HG03025 (cell line): ENCODE data around the gene PGM1.

Source experiments
- ATAC-seq: cut with Tn5 transposase; IDR thresholded peaks from one replicate; pipeline ENCODE4 v1.9.1; 2021; ENCODE audit warnings: mild to moderate bottlenecking, moderate library complexity; ENCODE audit not compliant: unreplicated experiment, low FRiP score

PGM1 gene

GRCh38 chr1:63628607-63629006 is 35.4 kb downstream of the PGM1 start:
- no peak for ATAC-seq

DNA sequence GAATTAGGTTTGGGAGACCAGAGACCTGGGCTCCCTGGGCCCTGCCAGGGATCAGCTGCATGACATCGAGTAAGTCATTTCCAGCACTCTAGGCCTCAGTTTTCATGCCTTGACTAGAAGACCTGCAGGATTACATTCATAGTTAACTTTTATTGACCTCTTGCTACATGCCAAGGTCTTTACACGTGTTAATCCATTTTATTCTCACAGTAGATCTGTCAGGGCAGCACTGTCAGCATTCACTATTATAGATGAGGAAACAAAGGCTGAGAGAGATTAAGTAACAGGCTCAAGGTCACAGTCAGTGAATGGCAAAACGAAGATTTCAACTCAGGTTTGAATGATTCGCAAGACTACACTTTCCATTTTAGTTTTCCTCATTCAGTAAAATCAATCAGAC is 37.0 kb downstream of the PGM1 start:
- ATAC-seq = no peak

DNA sequence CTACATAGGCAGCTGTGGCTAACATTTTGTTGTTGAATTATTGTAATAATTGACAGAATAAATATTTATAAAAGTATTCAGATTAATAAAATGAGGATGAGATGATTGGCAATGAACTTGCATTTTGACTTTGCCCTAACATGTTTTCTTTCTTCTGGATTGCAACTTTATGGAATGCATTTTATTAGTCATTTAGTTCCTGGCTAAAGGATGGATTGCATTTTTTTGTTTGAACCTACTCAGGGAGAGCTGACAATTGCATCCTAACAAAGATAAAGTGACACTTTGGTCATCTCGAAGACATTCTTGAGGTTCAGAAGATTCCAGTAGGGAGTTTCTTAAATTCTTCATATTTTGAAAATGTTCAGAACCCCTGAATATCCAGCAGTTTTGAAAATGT is 37.5 kb downstream of the PGM1 start:
- no peak for ATAC-seq

GRCh38 chr1:63632110-63632509 is 38.9 kb downstream of the PGM1 start:
- no peak for ATAC-seq

- ATAC-seq = no peak
These were observed 40.1 kb downstream of the PGM1 start for GRCh38 chr1:63633281-63633680.

DNA sequence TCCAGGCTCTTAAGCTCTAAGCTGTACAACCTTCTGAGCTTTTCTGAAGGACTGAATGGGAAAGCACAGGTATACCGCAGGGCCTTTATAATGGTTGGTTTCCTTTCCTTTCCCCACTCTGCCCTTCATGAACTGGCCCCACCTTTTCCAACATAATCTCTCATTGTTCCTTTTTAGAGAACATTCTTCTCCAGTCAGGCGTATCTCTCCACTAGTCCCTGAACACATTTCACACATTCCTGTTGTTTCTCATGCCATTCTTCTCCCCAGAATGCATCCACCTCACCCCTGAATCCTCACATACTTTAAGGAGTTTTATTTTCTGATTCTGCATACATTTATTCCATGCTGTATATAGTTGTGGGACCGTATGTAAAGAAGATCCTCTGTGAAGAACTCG is 41.3 kb downstream of the PGM1 start:
- ATAC-seq = no peak

DNA sequence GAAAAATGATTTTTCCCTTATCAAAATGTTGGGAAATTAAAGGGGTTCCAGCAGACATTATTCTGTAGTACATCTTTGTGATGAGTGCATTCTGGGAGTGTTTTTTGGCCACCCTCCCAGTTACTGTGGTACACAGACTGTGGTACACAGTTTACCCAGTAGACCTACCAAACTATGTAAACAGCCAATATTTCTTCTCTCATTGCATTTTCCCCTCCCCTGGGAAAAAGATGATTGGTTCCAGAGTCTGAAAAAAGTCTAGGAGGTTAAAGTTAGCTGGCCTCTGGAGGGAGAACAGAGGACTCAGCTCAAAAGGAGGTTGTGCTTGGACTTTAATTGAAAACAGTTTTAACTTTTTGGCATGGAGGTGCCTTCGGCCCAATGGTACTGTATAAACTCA is 42.5 kb downstream of the PGM1 start:
- ATAC-seq = no peak

DNA sequence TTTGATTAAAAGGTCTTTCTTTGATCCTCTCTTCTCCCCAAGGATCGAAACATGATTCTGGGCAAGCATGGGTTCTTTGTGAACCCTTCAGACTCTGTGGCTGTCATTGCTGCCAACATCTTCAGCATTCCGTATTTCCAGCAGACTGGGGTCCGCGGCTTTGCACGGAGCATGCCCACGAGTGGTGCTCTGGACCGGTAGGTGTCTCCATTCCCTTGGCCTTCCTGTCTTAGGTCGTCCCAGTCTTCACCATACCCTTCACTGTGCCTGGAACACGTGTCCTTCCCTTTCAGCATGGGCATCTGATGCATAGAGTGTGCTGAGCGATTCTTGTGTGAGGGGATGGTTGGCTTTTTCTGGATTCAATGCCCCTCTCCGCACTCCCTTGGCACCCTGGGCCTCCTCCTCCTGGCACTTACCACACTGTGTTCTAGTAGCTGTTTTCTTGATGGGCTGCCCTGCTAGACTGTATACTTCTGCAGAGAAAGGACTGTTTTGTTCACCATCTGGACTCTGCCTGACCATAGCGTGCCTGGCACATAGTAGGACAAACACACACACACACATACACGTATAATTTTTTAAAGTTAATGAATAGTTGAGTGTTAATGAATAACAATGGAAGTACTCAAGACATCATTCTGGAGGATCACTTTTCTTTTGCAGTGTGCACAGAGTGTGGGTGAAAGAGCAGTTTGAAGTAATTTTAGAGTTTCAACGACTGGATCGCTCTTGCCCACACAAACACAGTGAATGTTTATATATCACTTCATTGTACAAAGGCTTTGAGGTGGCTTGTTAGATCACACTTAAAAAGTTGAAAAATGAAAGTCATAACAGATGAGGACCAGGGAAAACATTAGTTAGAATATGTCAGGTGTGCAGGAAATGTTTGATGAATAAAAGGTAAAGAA is 43.2 kb downstream of the PGM1 start:
- ATAC-seq = no peak

DNA sequence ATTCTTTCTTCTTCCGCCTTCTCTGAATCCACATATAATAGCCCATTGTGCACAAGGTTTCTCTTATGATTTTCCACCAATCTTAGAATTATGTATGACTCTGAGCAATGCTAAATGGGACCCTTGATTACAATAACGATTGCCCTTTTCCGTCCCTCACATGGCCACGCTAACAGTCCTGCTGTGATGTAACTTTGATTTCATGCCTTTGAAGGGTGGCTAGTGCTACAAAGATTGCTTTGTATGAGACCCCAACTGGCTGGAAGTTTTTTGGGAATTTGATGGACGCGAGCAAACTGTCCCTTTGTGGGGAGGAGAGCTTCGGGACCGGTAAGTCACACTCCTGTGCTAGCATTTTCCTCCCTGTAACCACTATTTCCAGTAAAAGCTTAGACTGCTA is 45.3 kb downstream of the PGM1 start:
- ATAC-seq = no peak

GRCh38 chr1:63638875-63639274 is 45.7 kb downstream of the PGM1 start:
- ATAC-seq = no peak

- ATAC-seq = no peak
These were observed 47.7 kb downstream of the PGM1 start for GRCh38 chr1:63640633-63641567.

DNA sequence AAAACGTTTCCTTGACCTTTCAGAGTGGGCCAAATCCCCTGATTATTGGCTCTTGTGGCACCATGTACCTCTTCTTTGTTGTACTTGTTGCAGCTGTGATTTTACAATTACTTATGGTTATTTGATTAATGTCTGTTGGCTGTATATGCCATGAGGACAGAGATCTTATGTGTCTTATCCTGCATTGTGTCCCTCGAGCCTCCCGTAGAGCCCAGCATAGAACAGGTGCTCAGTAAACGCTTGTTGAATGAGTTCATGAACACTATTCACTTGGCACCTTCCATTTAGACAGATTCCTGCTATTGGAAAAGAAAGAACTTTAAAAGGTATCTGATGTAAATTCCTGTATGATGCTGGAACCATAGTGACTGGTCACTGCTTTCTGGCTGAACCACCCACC is 48.4 kb downstream of the PGM1 start:
- ATAC-seq = no peak

- no peak for ATAC-seq
These were observed 49.7 kb downstream of the PGM1 start for GRCh38 chr1:63642901-63643300.

GRCh38 chr1:63643517-63643916 is 50.3 kb downstream of the PGM1 start:
- no peak for ATAC-seq

DNA sequence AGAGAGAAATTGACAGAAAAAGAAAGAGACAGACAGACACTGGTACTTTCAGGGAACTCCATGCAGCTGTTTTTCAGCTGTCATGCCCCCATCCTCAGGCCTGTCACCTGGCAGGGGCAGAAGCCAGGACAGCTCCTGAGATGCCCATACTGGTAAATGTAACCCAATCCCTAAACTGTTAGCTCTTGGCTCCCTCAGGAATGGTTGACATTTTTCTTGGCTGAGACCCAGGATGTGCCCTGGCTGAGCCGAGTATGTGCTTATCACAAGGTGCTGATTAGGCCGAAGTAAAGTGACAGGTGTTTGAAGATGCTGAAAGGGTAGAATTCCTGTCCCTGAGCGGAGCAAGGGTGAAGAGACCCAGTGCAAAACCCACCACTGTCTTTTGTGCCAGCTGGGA is 50.7 kb downstream of the PGM1 start:
- ATAC-seq = no peak

DNA sequence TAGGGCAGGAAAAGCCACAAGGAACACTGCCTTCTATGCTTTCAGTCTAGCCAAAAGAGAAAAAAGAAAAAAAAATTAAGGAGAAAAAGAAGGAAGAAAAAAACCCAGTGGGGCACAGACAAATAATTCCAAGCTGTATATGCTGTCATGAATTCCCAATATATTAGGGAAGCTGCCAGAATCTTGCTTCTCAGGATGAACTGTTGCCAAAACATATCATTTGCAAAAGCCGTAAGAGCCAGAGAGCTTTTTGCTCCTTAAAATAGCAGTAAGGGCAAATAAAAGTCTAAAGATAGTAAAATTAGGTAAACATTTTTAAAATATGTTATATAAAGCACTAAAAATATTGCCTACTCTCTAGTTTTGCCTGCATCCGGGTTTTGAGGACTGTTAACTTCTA is 52.1 kb downstream of the PGM1 start:
- ATAC-seq = no peak

- no peak for ATAC-seq
These were observed 55.5 kb downstream of the PGM1 start for GRCh38 chr1:63648689-63649088.

DNA sequence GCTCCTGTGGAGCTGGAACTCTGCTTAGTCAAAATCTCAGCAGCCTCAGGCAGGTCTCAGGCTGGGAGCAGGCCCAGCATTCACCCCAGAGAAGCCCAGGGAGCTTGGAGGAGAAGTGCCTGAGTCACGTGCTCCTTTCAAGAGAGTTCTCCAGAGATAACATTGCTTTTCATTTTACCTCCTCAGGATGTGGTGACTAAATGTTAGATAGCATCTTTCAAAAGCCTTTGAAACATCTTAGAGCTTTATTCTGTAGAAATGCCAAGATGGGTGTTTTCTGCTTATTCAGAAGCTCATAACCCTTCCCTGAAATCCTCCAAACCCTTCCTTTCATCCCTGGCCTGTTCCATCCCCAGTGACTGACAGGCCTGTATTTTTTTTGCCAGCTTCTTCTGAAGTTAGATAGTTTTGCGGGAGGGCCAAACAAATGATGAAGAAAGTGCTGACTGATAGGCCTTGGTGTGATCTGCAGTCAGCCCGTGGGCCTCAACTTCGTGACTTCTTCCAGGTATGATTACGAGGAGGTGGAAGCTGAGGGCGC is 58.0 kb downstream of the PGM1 start:
- ATAC-seq = no peak

- ATAC-seq = no peak
These were observed 60.8 kb downstream of the PGM1 start for GRCh38 chr1:63653976-63654375.

- no peak for ATAC-seq
These were observed 66.2 kb downstream of the PGM1 start for GRCh38 chr1:63659448-63659847.
